Upper lobe of left lung (tissue), 6 donors: ENCODE data around the gene JMJD8. TPM values are rescaled to one million over a fixed set of nuclear protein-coding genes. Genes with fewer than 3 reads are reported as not detected.

Source experiments
- ATAC-seq, 2 donors: fragments of 200-7000 bp; cut with Tn5 transposase; one replicate each; pipeline ENCODE4 v1.9.1; 2022; ENCODE audit warnings: mild to moderate bottlenecking in 2 of 2, moderate library complexity in 2 of 2; ENCODE audit not compliant: low FRiP score in 2 of 2
- DNase-seq, 2 donors: peaks; one replicate each; pipeline ENCODE4 v3.0.0-alpha.2; 2019 to 2020
- H3K27ac ChIP-seq, 4 donors: fragments of 200-600 bp; sonication (generic); one replicate each; pipeline ENCODE4 v1.5.1; 2016 to 2019
- H3K27me3 ChIP-seq, 4 donors: fragments of 200-600 bp; sonication (generic); one replicate each; pipeline ENCODE4 v1.5.1; 2017 to 2019
- H3K36me3 ChIP-seq, 4 donors: fragments of 200-600 bp; sonication (generic); one replicate each; pipeline ENCODE4 v1.5.1; 2016 to 2019
- H3K4me1 ChIP-seq, 4 donors: fragments of 200-600 bp; sonication (generic); one replicate each; pipeline ENCODE4 v1.5.1; 2018 to 2019
- H3K4me3 ChIP-seq, 4 donors: fragments of 200-600 bp; sonication (generic); one replicate each; pipeline ENCODE4 v1.5.1; 2017 to 2019; ENCODE audit warnings: mild to moderate bottlenecking in 2 of 4, moderate library complexity in 1 of 4
- H3K9me3 ChIP-seq, 4 donors: fragments of 200-600 bp; sonication (generic); one replicate each; pipeline ENCODE4 v1.5.1; 2018 to 2019
- EP300 ChIP-seq, 4 donors: sonication (generic); formaldehyde crosslinking; IDR thresholded peaks; one replicate each; pipeline ENCODE4 v1.5.1; 2017; ENCODE audit warnings: antibody characterized with exemption in 4 of 4, control low read depth in 2 of 4
- POLR2A ChIP-seq, 4 donors: fragments of 450-650 bp; IDR thresholded peaks; one replicate each; pipeline ENCODE4 v1.5.1; 2016 to 2017; ENCODE audit warnings: antibody characterized with exemption in 4 of 4, mild to moderate bottlenecking in 2 of 4
- POLR2AphosphoS5 ChIP-seq, 2 donors: sonication (generic); formaldehyde crosslinking; IDR thresholded peaks; one replicate each; pipeline ENCODE4 v1.5.1; 2017; ENCODE audit warnings: antibody characterized with exemption in 2 of 2
- WGBS, 2 donors: methylation state at CpG; one replicate each; pipeline ENCODE4 v1.1.5; 2017 to 2018; 5-methylcytosine and 5-hydroxymethylcytosine counted together
- total RNA-seq, 6 donors: library from RNA; depleted of rRNA in 4 of 6; stranded (reverse); fragments of >200 nt in 4 of 6; gene quantifications; one replicate each; pipeline versions ENCODE4 v1.1.0 to v1.2.1, GENCODE V29; 2016 to 2021
- TF ChIP-seq, protein P1 (sequence below), 6 experiments: fragments of 450-650 bp in 4 of 6; fragments of 200-600 bp in 2 of 6; sonication (generic) in 2 of 6; IDR thresholded peaks; one replicate each; pipeline ENCODE4 v1.5.1; 2016 to 2019; ENCODE audit warnings: antibody characterized with exemption in 6 of 6
- donor health status: DM: no; HTN: no; CAD: no; lungs with moderate emphysema.
- donor health status: DM: no; HTN: yes; CAD: no; lungs with severe emphysema.

Gene JMJD8
- total RNA-seq, 6 donors from 2014 or later: 60.0 to 109 (median 65.5) TPM

DNA sequence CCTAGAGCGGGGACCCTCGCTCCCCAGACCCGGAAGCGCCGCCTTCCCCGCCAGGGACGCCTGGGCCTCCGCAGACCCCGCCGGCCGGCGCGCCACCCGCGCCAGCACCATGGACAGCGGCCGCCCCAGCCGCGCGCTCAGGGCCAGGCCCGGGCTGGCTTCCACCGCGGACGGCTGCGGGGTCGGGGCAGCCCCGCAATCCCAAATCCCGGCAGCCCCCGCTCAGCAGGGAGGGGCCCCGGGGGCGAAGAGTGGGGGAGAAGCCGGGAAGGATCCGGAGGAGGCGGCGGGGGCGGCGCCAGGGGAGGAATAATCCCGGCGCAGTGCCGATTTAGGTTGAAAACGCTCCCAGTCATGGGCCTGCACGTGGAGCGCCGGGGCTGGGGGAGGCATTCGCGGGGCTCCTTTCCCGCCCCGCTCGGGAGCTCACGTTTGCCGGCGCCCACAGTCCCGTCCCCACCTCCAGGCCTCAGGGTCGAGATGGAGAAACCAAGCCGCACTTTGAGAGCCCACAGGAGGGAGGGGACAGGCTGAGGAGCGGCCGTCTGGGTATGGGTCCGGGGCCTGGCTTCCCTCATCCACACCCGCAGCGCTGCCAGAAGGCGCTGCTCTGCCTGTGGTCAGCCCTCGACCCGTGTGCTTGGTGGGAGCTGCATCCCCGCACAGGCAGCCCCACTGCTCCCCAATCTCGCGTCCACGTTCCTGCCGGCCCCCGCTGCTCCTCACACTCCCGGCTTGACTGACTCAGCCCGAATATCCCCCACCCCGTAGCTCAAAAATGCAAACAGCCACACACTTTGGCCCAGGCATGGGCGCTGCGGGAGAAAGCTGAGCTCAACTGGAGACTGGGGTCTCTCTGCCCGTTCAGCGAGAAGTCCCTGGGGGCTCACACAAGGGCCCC lies 16.8 kb upstream of the JMJD8 start:
- no peak overlapping the region for H3K27ac ChIP-seq
- H3K4me3 ChIP-seq: no peak overlapping the region
- peaks cover 2 to 70% (median 35%) of the 10 kb centered on the region in 4 donors for H3K27me3 ChIP-seq
- peaks cover 5 to 23% (median 8%) of the 10 kb centered on the region in 4 donors for H3K4me1 ChIP-seq
- peak in 1 of 2 donors; percentile 63 for ATAC-seq
- WGBS, 2 donors: 10 to 20% methylated on average over 7 to 37 of the region's 76 CpGs
- TF ChIP-seq POLR2AphosphoS5 (IDR thresholded peaks at IDR 0.05): no peak
- TF ChIP-seq EP300 (IDR thresholded peaks at IDR 0.05): no peak
- no peak for TF ChIP-seq POLR2A (IDR thresholded peaks at IDR 0.05)
- TF ChIP-seq, protein P1, sequence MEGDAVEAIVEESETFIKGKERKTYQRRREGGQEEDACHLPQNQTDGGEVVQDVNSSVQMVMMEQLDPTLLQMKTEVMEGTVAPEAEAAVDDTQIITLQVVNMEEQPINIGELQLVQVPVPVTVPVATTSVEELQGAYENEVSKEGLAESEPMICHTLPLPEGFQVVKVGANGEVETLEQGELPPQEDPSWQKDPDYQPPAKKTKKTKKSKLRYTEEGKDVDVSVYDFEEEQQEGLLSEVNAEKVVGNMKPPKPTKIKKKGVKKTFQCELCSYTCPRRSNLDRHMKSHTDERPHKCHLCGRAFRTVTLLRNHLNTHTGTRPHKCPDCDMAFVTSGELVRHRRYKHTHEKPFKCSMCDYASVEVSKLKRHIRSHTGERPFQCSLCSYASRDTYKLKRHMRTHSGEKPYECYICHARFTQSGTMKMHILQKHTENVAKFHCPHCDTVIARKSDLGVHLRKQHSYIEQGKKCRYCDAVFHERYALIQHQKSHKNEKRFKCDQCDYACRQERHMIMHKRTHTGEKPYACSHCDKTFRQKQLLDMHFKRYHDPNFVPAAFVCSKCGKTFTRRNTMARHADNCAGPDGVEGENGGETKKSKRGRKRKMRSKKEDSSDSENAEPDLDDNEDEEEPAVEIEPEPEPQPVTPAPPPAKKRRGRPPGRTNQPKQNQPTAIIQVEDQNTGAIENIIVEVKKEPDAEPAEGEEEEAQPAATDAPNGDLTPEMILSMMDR (IDR thresholded peaks at IDR 0.05): no peak
- H3K9me3 ChIP-seq: no peaks in the 10 kb centered on the region
- peak in 1 of 2 donors; percentile 91 for DNase-seq
- no peaks in the 10 kb centered on the region for H3K36me3 ChIP-seq

DNA sequence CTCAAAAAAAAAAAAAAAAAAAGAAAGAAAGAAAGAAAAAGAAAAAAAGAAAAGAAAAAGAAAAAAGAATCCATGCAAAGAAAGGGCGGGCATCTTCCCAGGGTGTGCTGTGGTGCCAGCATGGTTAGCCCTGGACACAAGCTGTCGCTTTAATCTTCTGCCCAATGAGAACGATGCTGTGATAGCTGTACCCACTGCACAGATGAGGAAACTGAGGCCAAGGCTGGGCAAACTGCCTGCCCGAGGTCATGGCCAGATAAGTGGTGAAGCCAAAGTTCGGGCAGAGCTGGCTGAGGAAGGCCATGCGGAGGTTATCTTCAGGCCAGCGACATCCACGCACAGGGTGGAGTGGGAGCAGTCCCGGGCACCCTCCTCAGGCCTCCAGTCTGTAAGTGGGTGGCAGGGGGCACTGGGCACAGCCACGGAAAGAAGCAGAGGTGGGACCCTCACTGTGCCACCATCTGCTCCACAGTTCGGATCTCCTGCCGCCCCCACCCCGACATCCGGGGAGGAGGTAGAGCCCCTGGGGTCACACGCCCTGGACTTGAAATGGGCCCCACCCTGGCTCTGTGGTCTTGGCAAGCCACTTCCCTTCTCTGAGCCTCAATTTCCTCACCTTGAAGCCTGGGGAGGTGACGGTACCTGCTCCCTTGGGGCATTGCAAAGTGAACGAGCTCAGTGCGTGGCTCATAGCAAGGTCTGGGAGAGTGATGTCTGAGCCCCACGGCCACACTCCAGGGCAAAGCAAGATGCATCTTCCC lies 15.0 kb upstream of the JMJD8 start:
- Histone ChIP-seq H3K4me3 (no peak overlapping the region), H3K9me3 (no peaks in the 10 kb centered on the region), H3K4me1 (peaks cover 16 to 29% (median 22%) of the 10 kb centered on the region in 4 donors), H3K27ac (no peak overlapping the region), H3K36me3 (no peaks in the 10 kb centered on the region), H3K27me3 (peaks cover 2 to 70% (median 36%) of the 10 kb centered on the region in 4 donors)
- DNase-seq: peak in 1 of 2 donors; percentile 48
- TF ChIP-seq, protein P1 (IDR thresholded peaks at IDR 0.05): no peak
- TF ChIP-seq POLR2AphosphoS5 (IDR thresholded peaks at IDR 0.05) (no peak), POLR2A (IDR thresholded peaks at IDR 0.05) (no peak)
- no peak for ATAC-seq
- 70% methylated on average over 14 to 16 of the region's 19 CpGs for WGBS, 2 donors

- Histone ChIP-seq H3K4me1 (peaks cover 21 to 35% (median 30%) of the 10 kb centered on the region in 4 donors), H3K4me3 (peak overlapping the region; percentile 2 to 47 (median 37)), H3K9me3 (no peaks in the 10 kb centered on the region), H3K27me3 (peaks cover 0 to 51% (median 30%) of the 10 kb centered on the region in 4 donors), H3K36me3 (no peaks in the 10 kb centered on the region), H3K27ac (peak overlapping the region in 1 of 4 donors; percentile 56)
- WGBS, 2 donors: 8 to 13% methylated on average over 4 to 35 of the region's 71 CpGs
- ATAC-seq (peak; percentile 11 to 13), DNase-seq (peak in 1 of 2 donors; percentile 91)
- TF ChIP-seq POLR2A (IDR thresholded peaks at IDR 0.05) (no peak), EP300 (IDR thresholded peaks at IDR 0.05) (no peak), POLR2AphosphoS5 (IDR thresholded peaks at IDR 0.05) (no peak)
- TF ChIP-seq, protein P1 (IDR thresholded peaks at IDR 0.05): no peak
Observed at GRCh38 chr16:695355-696089, 11.4 kb upstream of the JMJD8 start.

GRCh38 chr16:694863-695354 lies 10.8 kb upstream of the JMJD8 start:
- DNase-seq (no peak), ATAC-seq (no peak)
- peak overlapping the region in 3 of 4 donors; percentile 27 to 47 (median 47) for H3K4me3 ChIP-seq
- peaks cover 23 to 37% (median 32%) of the 10 kb centered on the region in 4 donors for H3K4me1 ChIP-seq
- WGBS, 2 donors: 0% methylated on average over 18 of the region's 37 CpGs; no CpG with 5 or more reads in 1 of the 2 donors
- H3K9me3 ChIP-seq: no peaks in the 10 kb centered on the region
- H3K36me3 ChIP-seq: no peaks in the 10 kb centered on the region
- H3K27ac ChIP-seq: peak overlapping the region in 1 of 4 donors; percentile 30
- peaks cover 0 to 45% (median 26%) of the 10 kb centered on the region in 4 donors for H3K27me3 ChIP-seq
- no peak for TF ChIP-seq EP300 (IDR thresholded peaks at IDR 0.05)
- TF ChIP-seq, protein P1 (IDR thresholded peaks at IDR 0.05): no peak
- no peak for TF ChIP-seq POLR2AphosphoS5 (IDR thresholded peaks at IDR 0.05)
- TF ChIP-seq POLR2A (IDR thresholded peaks at IDR 0.05): no peak
